H9 (cell line): ENCODE results near the gene EHBP1. TPM values are rescaled to one million over a fixed set of nuclear protein-coding genes. Genes with fewer than 3 reads are reported as not detected.
A peak's percentile ranks its signal among the peaks of the same experiment; 100 is the strongest.

Source experiments
- DNase-seq: peaks from one replicate; pipeline ENCODE4 v3.0.0-alpha.2; 2017
- H2AFZ ChIP-seq: one replicate; pipeline ENCODE4 v1.6.1; 2013; ENCODE audit warnings: mild to moderate bottlenecking, low read length, control low read depth, moderate library complexity
- H2AK5ac ChIP-seq: 2 replicates; pipeline ENCODE4 v1.6.1; 2013; ENCODE audit warnings: low read length, control low read depth, mixed read lengths; ENCODE audit not compliant: insufficient read length
- H2BK120ac ChIP-seq: one replicate; pipeline ENCODE4 v1.6.1; 2013; ENCODE audit warnings: low read depth, mild to moderate bottlenecking, low read length, control low read depth, inconsistent platforms; ENCODE audit not compliant: poor library complexity, severe bottlenecking
- H2BK12ac ChIP-seq: 2 replicates; pipeline ENCODE4 v1.6.1; 2013; ENCODE audit warnings: low read length, control low read depth, mixed read lengths, low read depth; ENCODE audit not compliant: insufficient read length
- H2BK15ac ChIP-seq: 2 replicates; pipeline ENCODE4 v1.6.1; 2013; ENCODE audit warnings: low read depth, low read length, control low read depth
- H2BK20ac ChIP-seq: one replicate; pipeline ENCODE4 v1.6.1; 2013; ENCODE audit warnings: low read depth, mild to moderate bottlenecking, low read length, control low read depth, inconsistent platforms; ENCODE audit not compliant: poor library complexity, severe bottlenecking
- H2BK5ac ChIP-seq: 2 replicates; pipeline ENCODE4 v1.6.1; 2013; ENCODE audit warnings: low read length, control low read depth, mixed read lengths; ENCODE audit not compliant: insufficient read length
- H3K14ac ChIP-seq: 2 replicates; pipeline ENCODE4 v1.6.1; 2013; ENCODE audit warnings: low read length, control low read depth; ENCODE audit not compliant: insufficient read depth
- H3K18ac ChIP-seq: 2 replicates; pipeline ENCODE4 v1.6.1; 2013; ENCODE audit warnings: low read depth, mild to moderate bottlenecking, mixed read lengths, low read length, control low read depth; ENCODE audit not compliant: insufficient read length
- H3K23ac ChIP-seq: 2 replicates; pipeline ENCODE4 v1.6.1; 2013; ENCODE audit warnings: low read length, control low read depth, mixed read lengths, low read depth; ENCODE audit not compliant: insufficient read length
- H3K23me2 ChIP-seq: 2 replicates; pipeline ENCODE4 v1.6.1; 2013; ENCODE audit warnings: low read depth, mild to moderate bottlenecking, mixed read lengths, low read length, control low read depth; ENCODE audit not compliant: insufficient read length, poor library complexity, severe bottlenecking
- H3K27ac ChIP-seq: 2 replicates; pipeline ENCODE4 v1.5.1; 2013; ENCODE audit warnings: low read length, control low read depth, mixed read lengths, low read depth; ENCODE audit not compliant: insufficient read length
- H3K27me3 ChIP-seq: 2 replicates; pipeline ENCODE4 v1.6.1; 2013; ENCODE audit warnings: low read length, control low read depth, inconsistent platforms; ENCODE audit not compliant: insufficient read depth
- H3K4ac ChIP-seq: 2 replicates; pipeline ENCODE4 v1.6.1; 2013; ENCODE audit warnings: low read depth, mild to moderate bottlenecking, control low read depth, inconsistent platforms, low read length, moderate library complexity
- H3K4me1 ChIP-seq: 2 replicates; pipeline ENCODE4 v1.6.1; 2013; ENCODE audit warnings: low read length, control low read depth, inconsistent platforms; ENCODE audit not compliant: insufficient read depth
- H3K4me2 ChIP-seq: 2 replicates; pipeline ENCODE4 v1.6.1; 2013; ENCODE audit warnings: low read length, control low read depth, mixed read lengths; ENCODE audit not compliant: insufficient read length, insufficient read depth
- H3K56ac ChIP-seq: 2 replicates; pipeline ENCODE4 v1.6.1; 2013; ENCODE audit warnings: low read depth, mild to moderate bottlenecking, mixed read lengths, low read length, control low read depth; ENCODE audit not compliant: insufficient read length
- H3K79me1 ChIP-seq: 2 replicates; pipeline ENCODE4 v1.6.1; 2013; ENCODE audit warnings: low read depth, mild to moderate bottlenecking, moderate library complexity, low read length, control low read depth, inconsistent platforms; ENCODE audit not compliant: insufficient read depth, poor library complexity, severe bottlenecking
- H3K79me2 ChIP-seq: 2 replicates; pipeline ENCODE4 v1.6.1; 2013; ENCODE audit warnings: low read length, control low read depth, inconsistent platforms; ENCODE audit not compliant: insufficient read depth
- H3K9ac ChIP-seq: 2 replicates; pipeline ENCODE4 v1.6.1; 2013; ENCODE audit warnings: low read length, control low read depth, mixed read lengths; ENCODE audit not compliant: insufficient read length; ENCODE audit errors: extremely low read depth
- H3K9me3 ChIP-seq: one replicate; pipeline ENCODE4 v1.6.1; 2013; ENCODE audit warnings: low read depth, low read length, inconsistent platforms; ENCODE audit not compliant: control insufficient read depth
- H3T11ph ChIP-seq: one replicate; pipeline ENCODE4 v1.6.1; 2013; ENCODE audit warnings: mild to moderate bottlenecking, low read length, control low read depth, inconsistent platforms
- H4K20me1 ChIP-seq: one replicate; pipeline ENCODE4 v1.6.1; 2013; ENCODE audit not compliant: control insufficient read depth, insufficient read length, insufficient read depth
- H4K5ac ChIP-seq: 2 replicates; pipeline ENCODE4 v1.6.1; 2013; ENCODE audit warnings: low read depth, mild to moderate bottlenecking, mixed read lengths, low read length, control low read depth; ENCODE audit not compliant: insufficient read length
- H4K8ac ChIP-seq: replicated peaks from 2 replicates; pipeline ENCODE4 v1.6.1; 2013; ENCODE audit warnings: low read length, control low read depth, mixed read lengths, low read depth; ENCODE audit not compliant: insufficient read length
- H4K91ac ChIP-seq: 2 replicates; pipeline ENCODE4 v1.6.1; 2013; ENCODE audit warnings: low read depth, mild to moderate bottlenecking, moderate library complexity, mixed read lengths, low read length, control low read depth; ENCODE audit not compliant: insufficient read length
- H3K27ac Mint-ChIP-seq, 3 experiments: 2 replicates in 2 of 3; 3 replicates in 1 of 3; pipeline ENCODE4 v1.8.0; 2020 to 2021; ENCODE audit warnings: mixed read lengths in 3 of 3, mild to moderate bottlenecking in 1 of 3, moderate library complexity in 1 of 3
- H3K27me3 Mint-ChIP-seq: 2 replicates; pipeline ENCODE4 v1.8.0; 2021; ENCODE audit warnings: low read depth, mild to moderate bottlenecking, moderate library complexity, mixed read lengths
- H3K36me3 Mint-ChIP-seq, 3 experiments: 2 replicates in 2 of 3; 3 replicates in 1 of 3; pipeline ENCODE4 v1.8.0; 2020 to 2021; ENCODE audit warnings: low read depth in 3 of 3, mixed read lengths in 3 of 3; ENCODE audit not compliant: insufficient read depth in 1 of 3
- H3K4me1 Mint-ChIP-seq, 2 experiments: 2 replicates each; pipeline ENCODE4 v1.8.0; 2020; ENCODE audit warnings: mixed read lengths in 2 of 2
- H3K4me3 Mint-ChIP-seq, 2 experiments: 2 replicates in 1 of 2; 3 replicates in 1 of 2; pipeline ENCODE4 v1.8.0; 2020 to 2021; ENCODE audit warnings: mild to moderate bottlenecking in 2 of 2, mixed read lengths in 2 of 2, moderate library complexity in 1 of 2
- H3K9me3 Mint-ChIP-seq, 2 experiments: 2 replicates in 1 of 2; 3 replicates in 1 of 2; pipeline ENCODE4 v1.8.0; 2020; ENCODE audit warnings: mild to moderate bottlenecking in 2 of 2, mixed read lengths in 2 of 2, moderate library complexity in 1 of 2
- CTCF ChIP-seq: fragments of 200-600 bp; sonication (generic); conservative IDR thresholded peaks from 3 replicates; pipeline ENCODE4 v1.8.0; 2021; ENCODE audit warnings: antibody characterized with exemption, mild to moderate bottlenecking
- WGBS: extraction: QIAGEN DNeasy Blood & Tissue Kit; methylation state at CpG from one replicate; pipeline ENCODE4 v1.1.7; 2013; ENCODE audit warnings: missing lambda C conversion rate, low lambda C conversion rate, mixed read lengths; ENCODE audit not compliant: insufficient read length; ENCODE audit errors: extremely low coverage; 5-methylcytosine and 5-hydroxymethylcytosine counted together
- total RNA-seq: library from RNA; stranded (reverse); gene quantifications from 2 replicates; pipeline ENCODE4 v1.2.1, GENCODE V29; 2021

The EHBP1 gene
- total RNA-seq, 1 experiment from 2014 or later = 35.6 TPM

- Histone ChIP-seq H2BK12ac (no peak overlapping the region), H3K9me3 (no peaks in the 10 kb centered on the region), H3K4me1 (no peaks in the 10 kb centered on the region; the same call in 1 of the 2 replicates), H4K20me1 (no peaks in the 10 kb centered on the region), H4K5ac (no peak overlapping the region), H3K27ac (no peak overlapping the region), H3K4ac (no peak overlapping the region), H2AK5ac (no peak overlapping the region), H3K56ac (no peak overlapping the region), H2AFZ (no peak overlapping the region), H3K79me2 (no peaks in the 10 kb centered on the region), H2BK120ac (no peak overlapping the region), H2BK5ac (no peak overlapping the region), H3K23me2 (no peaks in the 10 kb centered on the region), H4K91ac (no peak overlapping the region), H2BK20ac (no peak overlapping the region), H3K79me1 (no peaks in the 10 kb centered on the region), H3K14ac (no peak overlapping the region), H3K23ac (no peak overlapping the region), H3K18ac (no peak overlapping the region), H3K27me3 (no peaks in the 10 kb centered on the region), H4K8ac (no peak overlapping the region), H3K9ac (no peak overlapping the region), H2BK15ac (no peak overlapping the region), H3T11ph (no peak overlapping the region), H3K4me2 (no peak overlapping the region)
- peaks cover 34 to 48% of the 10 kb centered on the region in 2 experiments for H3K4me1 Mint-ChIP-seq
- H3K4me3 Mint-ChIP-seq = peak overlapping the region in 1 of 2 experiments; percentile 49; a peak in 2 of 5 replicates
- no peak for TF ChIP-seq CTCF
- WGBS = no CpG with 5 or more reads among the region's 1 CpG
- H3K36me3 Mint-ChIP-seq = peaks cover 0 to 2% (median 0%) of the 10 kb centered on the region in 3 experiments; a peak in 2 of 7 replicates
- no peaks in the 10 kb centered on the region for H3K27me3 Mint-ChIP-seq
- no peaks in the 10 kb centered on the region for H3K9me3 Mint-ChIP-seq
- no peak for DNase-seq
- no peak overlapping the region for H3K27ac Mint-ChIP-seq
These were observed 303.3 kb downstream of the EHBP1 start for GRCh38 chr2:63008838-63009237.
